ENCODE measurements around the gene KCNT1.

- no peak for TF ChIP-seq CTCF (IDR thresholded peaks at IDR 0.05; ENCODE audit: low read depth, low read length)
- TF ChIP-seq POLR2A (IDR thresholded peaks at IDR 0.05; ENCODE audit: extremely low read depth, insufficient read length): no peak
- no peak for TF ChIP-seq MYC (IDR thresholded peaks at IDR 0.05; ENCODE audit: low read depth, low read length)
- no peak for TF ChIP-seq MAX (IDR thresholded peaks at IDR 0.05; ENCODE audit: low read depth, low read length)
These were observed 51.6 kb downstream of the KCNT1 start for GRCh38 chr9:135753391-135754105.
